Naive thymus-derived CD4-positive, alpha-beta T cell (primary cell): ENCODE results near the gene MYOM1. TPM values are rescaled to one million over a fixed set of nuclear protein-coding genes. Genes with fewer than 3 reads are reported as not detected.

ENCODE experiments used
- ATAC-seq: fragments of 150-1000 bp; cut with Tn5 transposase; 2 replicates; pipeline ENCODE4 v1.10.0; 2021; ENCODE audit warnings: mild to moderate bottlenecking, moderate library complexity
- CTCF ChIA-PET: fragments of 350-600 bp; sonication (Branson Sonifier 250); formaldehyde crosslinking; loops from one replicate; lab custom pipeline; 2021; ENCODE audit warnings: antibody characterized with exemption; lab: Charles Lee
- POLR2A ChIA-PET: fragments of 350-600 bp; sonication (Branson Sonifier 250); formaldehyde crosslinking; loops from one replicate; lab custom pipeline; 2021; ENCODE audit warnings: antibody characterized with exemption, inconsistent platforms; lab: Charles Lee
- DNase-seq, 9 donors: peaks; one replicate each; pipeline versions ENCODE4 v3.0.0 to v3.0.0-alpha.2; 2020 to 2022; ENCODE audit warnings: mixed read lengths in 1 of 9
- H3K27ac ChIP-seq: one replicate; pipeline ENCODE4 v1.7.0; 2013; ENCODE audit warnings: mild to moderate bottlenecking, low read depth, low read length, moderate library complexity
- H3K27me3 ChIP-seq, 2 donors: one replicate each; pipeline ENCODE4 v1.7.0; 2013; ENCODE audit warnings: low read length in 2 of 2, mild to moderate bottlenecking in 2 of 2, moderate library complexity in 2 of 2; ENCODE audit not compliant: control insufficient read depth in 2 of 2, insufficient read depth in 2 of 2
- H3K36me3 ChIP-seq, 3 experiments: 1 replicate in 2 of 3; 2 replicates in 1 of 3; pipeline ENCODE4 v1.7.0; 2013; ENCODE audit warnings: low read length in 3 of 3, mild to moderate bottlenecking in 3 of 3, moderate library complexity in 1 of 3; ENCODE audit not compliant: insufficient read depth in 3 of 3, control insufficient read depth in 2 of 3
- H3K4me1 ChIP-seq, 2 donors: one replicate each; pipeline ENCODE4 v1.7.0; 2013; ENCODE audit warnings: low read length in 2 of 2, mild to moderate bottlenecking in 2 of 2, moderate library complexity in 1 of 2; ENCODE audit not compliant: control insufficient read depth in 2 of 2, insufficient read depth in 2 of 2
- H3K4me3 ChIP-seq: 2 replicates; pipeline ENCODE4 v1.7.0; 2013; ENCODE audit warnings: mild to moderate bottlenecking, low read length
- H3K9me3 ChIP-seq, 3 experiments: 1 replicate in 2 of 3; 2 replicates in 1 of 3; pipeline ENCODE4 v1.7.0; 2013; ENCODE audit warnings: low read length in 3 of 3; ENCODE audit not compliant: control insufficient read depth in 2 of 3
- H3K27ac Mint-ChIP-seq, 9 donors: one replicate each; pipeline ENCODE4 v1.8.0; 2020 to 2022; ENCODE audit warnings: mixed read lengths in 9 of 9, mild to moderate bottlenecking in 8 of 9, moderate library complexity in 5 of 9, inconsistent platforms in 2 of 9
- H3K27me3 Mint-ChIP-seq, 5 donors: one replicate each; pipeline ENCODE4 v1.8.0; 2021 to 2022; ENCODE audit warnings: mixed read lengths in 5 of 5, mild to moderate bottlenecking in 1 of 5
- H3K36me3 Mint-ChIP-seq, 5 donors: one replicate each; pipeline ENCODE4 v1.8.0; 2020 to 2022; ENCODE audit warnings: mixed read lengths in 5 of 5, mild to moderate bottlenecking in 3 of 5, inconsistent platforms in 1 of 5
- H3K4me1 Mint-ChIP-seq, 7 donors: one replicate each; pipeline ENCODE4 v1.8.0; 2020 to 2022; ENCODE audit warnings: mixed read lengths in 7 of 7, mild to moderate bottlenecking in 3 of 7, inconsistent platforms in 1 of 7
- H3K4me3 Mint-ChIP-seq, 10 donors: one replicate each; pipeline ENCODE4 v1.8.0; 2020 to 2022; ENCODE audit warnings: mild to moderate bottlenecking in 10 of 10, mixed read lengths in 10 of 10, moderate library complexity in 6 of 10, inconsistent platforms in 2 of 10
- H3K9me3 Mint-ChIP-seq, 11 donors: one replicate each; pipeline ENCODE4 v1.8.0; 2020 to 2022; ENCODE audit warnings: mixed read lengths in 11 of 11, mild to moderate bottlenecking in 4 of 11, inconsistent platforms in 1 of 11, moderate library complexity in 1 of 11
- intact Hi-C, 2 donors: fragments of 100-400 bp; cut with micrococcal nuclease; formaldehyde crosslinking; loops; one replicate each; pipeline ENCODE4 v1.15.1; 2023
- polyA plus RNA-seq, 2 donors: library from polyadenylated mRNA; unstranded; fragments of 300-500 nt; fragmentation: Illumina TruSeq; gene quantifications; one replicate each; pipeline ENCODE4 v1.2.3, GENCODE V29; 2021
- total RNA-seq, 6 experiments: library from RNA in 5 of 6; stranded (reverse) in 5 of 6; gene quantifications; 1 replicate in 5 of 6; 2 replicates in 1 of 6; pipeline ENCODE4 v1.2.3 and lab custom pipeline; 2021 to 2026

Gene MYOM1
- total and polyA plus RNA-seq, 7 experiments from 2014 or later = 0.83 to 6.7 (median 1.9) TPM

- Histone ChIP-seq H3K27ac (no peak overlapping the region), H3K27me3 (no peaks in the 10 kb centered on the region), H3K4me3 (no peak overlapping the region), H3K9me3 (no peaks in the 10 kb centered on the region), H3K4me1 (peaks cover 13 to 20% of the 10 kb centered on the region in 2 donors), H3K36me3 (no peaks in the 10 kb centered on the region)
- peaks cover 0 to 16% (median 2%) of the 10 kb centered on the region in 5 donors for H3K36me3 Mint-ChIP-seq
- POLR2A ChIA-PET = interaction anchor here (1.8 kb wide), 1 partner anchor 34 kb away, joined by 12 read pairs; no protein-coding TSS in a partner anchor
- no peak for ATAC-seq
- H3K4me1 Mint-ChIP-seq = peaks cover 17 to 40% (median 28%) of the 10 kb centered on the region in 7 donors
- no peak for DNase-seq
- intact Hi-C loops = no loop called here
- H3K27ac Mint-ChIP-seq = peak overlapping the region in 8 of 9 donors; percentile 7 to 94 (median 77)
- H3K9me3 Mint-ChIP-seq = no peaks in the 10 kb centered on the region
- no peaks in the 10 kb centered on the region for H3K27me3 Mint-ChIP-seq
- no peak overlapping the region for H3K4me3 Mint-ChIP-seq
- CTCF ChIA-PET = interaction anchor here (2.2 kb wide), 1 partner anchor 33 kb away, joined by 11 read pairs; no protein-coding TSS in a partner anchor
These were observed 123.8 kb downstream of the MYOM1 start for GRCh38 chr18:3095921-3096320.

GRCh38 chr18:3094338-3094684, 125.5 kb downstream of the MYOM1 start:
- no peak overlapping the region for H3K4me3 ChIP-seq
- H3K27ac Mint-ChIP-seq = peak overlapping the region in 3 of 9 donors; percentile 14 to 80 (median 28)
- no peaks in the 10 kb centered on the region for H3K9me3 ChIP-seq
- DNase-seq (no peak), ATAC-seq (no peak)
- H3K4me1 ChIP-seq = peaks cover 13 to 20% of the 10 kb centered on the region in 2 donors
- CTCF ChIA-PET = interaction anchor here (1.0 kb wide), 1 partner anchor 15 kb away, joined by 3 read pairs; no protein-coding TSS in a partner anchor
- H3K36me3 Mint-ChIP-seq = peaks cover 0 to 3% (median 0%) of the 10 kb centered on the region in 5 donors
- no peaks in the 10 kb centered on the region for H3K27me3 ChIP-seq
- H3K27ac ChIP-seq = no peak overlapping the region
- H3K36me3 ChIP-seq = no peaks in the 10 kb centered on the region
- intact Hi-C loops = loop anchor here in 1 of 2 donors (5.0 kb wide), 1 partner anchor 33 kb away; no protein-coding TSS in a partner anchor
- no peaks in the 10 kb centered on the region for H3K27me3 Mint-ChIP-seq
- POLR2A ChIA-PET = interaction anchor here (0.5 to 0.7 kb wide), 2 partner anchors 50 to 135 kb away, joined by 3 read pairs; no protein-coding TSS in a partner anchor
- H3K9me3 Mint-ChIP-seq = no peaks in the 10 kb centered on the region
- H3K4me3 Mint-ChIP-seq = no peak overlapping the region
- H3K4me1 Mint-ChIP-seq = peaks cover 17 to 36% (median 28%) of the 10 kb centered on the region in 7 donors

GRCh38 chr18:3093624-3094337, 126.0 kb downstream of the MYOM1 start:
- no peaks in the 10 kb centered on the region for H3K27me3 ChIP-seq
- H3K4me3 ChIP-seq = no peak overlapping the region
- H3K36me3 ChIP-seq = no peaks in the 10 kb centered on the region
- intact Hi-C loops = loop anchor here in 1 of 2 donors (5.0 kb wide), 1 partner anchor 34 kb away; no protein-coding TSS in a partner anchor
- no peaks in the 10 kb centered on the region for H3K9me3 Mint-ChIP-seq
- DNase-seq (no peak), ATAC-seq (no peak)
- CTCF ChIA-PET = interaction anchor here (1.0 kb wide), 1 partner anchor 15 kb away, joined by 3 read pairs; no protein-coding TSS in a partner anchor
- H3K27ac Mint-ChIP-seq = peak overlapping the region in 3 of 9 donors; percentile 14 to 80 (median 14)
- H3K4me1 Mint-ChIP-seq = peaks cover 17 to 36% (median 28%) of the 10 kb centered on the region in 7 donors
- H3K27ac ChIP-seq = no peak overlapping the region
- no peaks in the 10 kb centered on the region for H3K27me3 Mint-ChIP-seq
- peaks cover 0 to 3% (median 0%) of the 10 kb centered on the region in 5 donors for H3K36me3 Mint-ChIP-seq
- H3K4me3 Mint-ChIP-seq = no peak overlapping the region
- H3K9me3 ChIP-seq = no peaks in the 10 kb centered on the region
- peaks cover 13 to 21% of the 10 kb centered on the region in 2 donors for H3K4me1 ChIP-seq
- POLR2A ChIA-PET = interaction anchor here (0.5 to 0.7 kb wide), 2 partner anchors 50 to 135 kb away, joined by 3 read pairs; no protein-coding TSS in a partner anchor

GRCh38 chr18:3092727-3093126, 127.0 kb downstream of the MYOM1 start:
- Mint-ChIP-seq H3K4me3 (no peak overlapping the region), H3K4me1 (peaks cover 18 to 38% (median 33%) of the 10 kb centered on the region in 7 donors), H3K27ac (peak overlapping the region in 1 of 9 donors; percentile 60), H3K36me3 (peaks cover 0 to 5% (median 0%) of the 10 kb centered on the region in 5 donors), H3K9me3 (no peaks in the 10 kb centered on the region), H3K27me3 (no peaks in the 10 kb centered on the region)
- ChIA-PET POLR2A (interaction anchor here (0.6 to 0.8 kb wide), 2 partner anchors 17 to 445 kb away, joined by 3 read pairs; no protein-coding TSS in a partner anchor), CTCF (interaction anchor here (1.0 kb wide), 1 partner anchor 98 kb away, joined by 3 read pairs; no protein-coding TSS in a partner anchor)
- ATAC-seq (no peak), DNase-seq (no peak)
- Histone ChIP-seq H3K27ac (no peak overlapping the region), H3K27me3 (no peaks in the 10 kb centered on the region), H3K4me1 (peaks cover 13 to 25% of the 10 kb centered on the region in 2 donors), H3K36me3 (no peaks in the 10 kb centered on the region), H3K4me3 (no peak overlapping the region), H3K9me3 (no peaks in the 10 kb centered on the region)
- intact Hi-C loops = loop anchor here in 1 of 2 donors (5.0 kb wide), 1 partner anchor 35 kb away; no protein-coding TSS in a partner anchor

- no peak for ATAC-seq
- H3K9me3 ChIP-seq = no peaks in the 10 kb centered on the region
- peaks cover 0 to 11% of the 10 kb centered on the region in 2 donors for H3K4me1 ChIP-seq
- H3K27me3 Mint-ChIP-seq = peaks cover 0 to 3% (median 0%) of the 10 kb centered on the region in 5 donors
- DNase-seq = no peak
- H3K36me3 ChIP-seq = no peaks in the 10 kb centered on the region
- H3K27me3 ChIP-seq = no peaks in the 10 kb centered on the region
- no peak overlapping the region for H3K27ac Mint-ChIP-seq
- peaks cover 0 to 5% (median 0%) of the 10 kb centered on the region in 5 donors for H3K36me3 Mint-ChIP-seq
- intact Hi-C loops = no loop called here
- ChIA-PET POLR2A (interaction anchor here (1.0 to 1.5 kb wide), 3 partner anchors 14 to 158 kb away, joined by 3 to 5 read pairs (median 3); partner anchors contain the start of gene MYL12A), CTCF (interaction anchor here (0.7 to 1.9 kb wide), 4 partner anchors 8 to 120 kb away, joined by 3 to 11 read pairs (median 6); no protein-coding TSS in a partner anchor)
- no peak overlapping the region for H3K4me3 ChIP-seq
- no peaks in the 10 kb centered on the region for H3K9me3 Mint-ChIP-seq
- peaks cover 4 to 20% (median 15%) of the 10 kb centered on the region in 7 donors for H3K4me1 Mint-ChIP-seq
- no peak overlapping the region for H3K27ac ChIP-seq
- no peak overlapping the region for H3K4me3 Mint-ChIP-seq
These were observed 130.2 kb downstream of the MYOM1 start for GRCh38 chr18:3089579-3089978.

GRCh38 chr18:3088449-3088848, 131.3 kb downstream of the MYOM1 start:
- Mint-ChIP-seq H3K4me3 (peak overlapping the region in 1 of 10 donors; percentile 14), H3K9me3 (no peaks in the 10 kb centered on the region), H3K36me3 (peaks cover 0 to 5% (median 0%) of the 10 kb centered on the region in 5 donors), H3K27ac (peak overlapping the region in 4 of 9 donors; percentile 18 to 86 (median 42)), H3K4me1 (peaks cover 4 to 20% (median 15%) of the 10 kb centered on the region in 7 donors), H3K27me3 (peaks cover 0 to 6% (median 0%) of the 10 kb centered on the region in 5 donors)
- H3K36me3 ChIP-seq = no peaks in the 10 kb centered on the region
- no peak for ATAC-seq
- intact Hi-C loops = loop anchor here in 1 of 2 donors (1.0 kb wide), 1 partner anchor 9 kb away; no protein-coding TSS in a partner anchor
- DNase-seq = no peak
- CTCF ChIA-PET = interaction anchor here (0.6 to 2.3 kb wide), 5 partner anchors 9 to 119 kb away, joined by 4 to 11 read pairs (median 7); no protein-coding TSS in a partner anchor
- H3K4me3 ChIP-seq = no peak overlapping the region
- POLR2A ChIA-PET = interaction anchor here (0.6 to 1.7 kb wide), 6 partner anchors 12 to 159 kb away, joined by 3 to 6 read pairs (median 3); partner anchors contain the start of gene MYL12A
- H3K27me3 ChIP-seq = no peaks in the 10 kb centered on the region
- no peaks in the 10 kb centered on the region for H3K9me3 ChIP-seq
- H3K4me1 ChIP-seq = peaks cover 0 to 11% of the 10 kb centered on the region in 2 donors
- no peak overlapping the region for H3K27ac ChIP-seq
